ENCODE measurements around the gene ZNF396.
A peak's percentile ranks its signal among the peaks of the same experiment; 100 is the strongest.

Gene ZNF396

DNA sequence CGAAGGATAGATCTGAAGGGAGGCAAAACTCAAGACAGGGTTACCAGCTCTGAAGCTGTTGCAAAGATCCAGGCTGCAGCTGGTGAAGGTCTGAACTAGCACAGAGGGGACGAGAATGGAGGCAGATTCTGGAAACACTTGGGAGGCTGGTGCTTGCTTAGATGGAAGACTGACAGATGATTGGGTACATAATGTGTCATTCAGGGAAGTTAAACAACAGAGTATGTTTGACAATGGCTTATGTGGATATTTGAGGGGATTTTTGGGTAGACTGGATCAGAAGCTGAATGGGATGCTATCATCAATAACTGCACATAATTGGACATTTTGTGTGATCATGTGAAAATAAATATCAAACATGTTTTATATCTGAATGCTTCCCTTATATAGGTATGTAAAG lies 2.3 kb upstream of the ZNF396 start:
- no peak for DNase-seq

DNA sequence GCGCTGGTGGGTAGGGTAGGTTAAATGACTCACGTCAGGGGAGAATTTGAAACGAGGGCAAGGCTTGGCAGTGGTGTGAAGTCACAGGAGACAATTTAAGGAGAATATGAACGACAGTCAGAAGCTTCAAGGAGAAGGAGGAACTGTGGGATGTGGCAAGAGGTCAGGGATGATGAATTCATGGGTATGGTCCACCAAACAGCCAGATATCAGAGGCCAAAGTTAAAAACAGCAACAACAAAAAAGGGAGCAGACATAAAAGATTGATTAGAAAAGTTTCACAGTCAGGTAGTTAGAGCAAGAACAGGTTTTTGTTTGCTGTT lies 1.4 kb upstream of the ZNF396 start:
- no peak for DNase-seq

DNA sequence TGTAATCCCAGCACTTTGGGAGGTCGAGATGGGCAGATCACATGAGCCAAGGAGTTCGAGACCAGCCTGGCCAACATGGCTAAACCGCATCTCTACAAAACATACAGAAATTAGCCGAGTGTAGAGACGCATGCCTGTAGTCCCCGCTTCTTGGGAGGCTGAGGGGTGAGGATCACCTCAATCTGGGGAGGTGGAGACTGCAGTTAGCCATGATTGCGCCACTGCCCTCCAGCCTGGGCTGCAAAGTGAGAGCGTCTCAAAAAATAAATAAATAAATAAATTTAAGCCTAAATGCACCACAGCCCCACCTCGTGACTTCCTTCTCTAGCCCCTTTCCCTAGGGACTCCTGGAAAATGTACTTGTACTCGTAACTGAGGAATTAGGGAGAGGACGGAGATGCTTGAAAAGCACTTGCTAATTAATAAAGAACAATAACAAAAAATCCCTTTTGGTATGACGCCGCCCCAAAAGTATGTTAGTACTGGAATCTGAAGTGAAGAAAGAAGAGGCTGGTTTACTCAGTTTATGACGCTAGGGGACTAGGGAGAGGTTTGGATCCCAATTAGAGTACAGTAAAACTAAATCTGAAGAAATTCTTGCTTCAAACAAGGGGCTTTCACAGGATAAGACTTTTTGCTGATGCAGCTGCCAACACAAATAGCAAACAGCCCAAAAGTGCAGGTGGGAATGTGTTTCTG lies 887 bp upstream of the ZNF396 start:
- no peak for DNase-seq

DNA sequence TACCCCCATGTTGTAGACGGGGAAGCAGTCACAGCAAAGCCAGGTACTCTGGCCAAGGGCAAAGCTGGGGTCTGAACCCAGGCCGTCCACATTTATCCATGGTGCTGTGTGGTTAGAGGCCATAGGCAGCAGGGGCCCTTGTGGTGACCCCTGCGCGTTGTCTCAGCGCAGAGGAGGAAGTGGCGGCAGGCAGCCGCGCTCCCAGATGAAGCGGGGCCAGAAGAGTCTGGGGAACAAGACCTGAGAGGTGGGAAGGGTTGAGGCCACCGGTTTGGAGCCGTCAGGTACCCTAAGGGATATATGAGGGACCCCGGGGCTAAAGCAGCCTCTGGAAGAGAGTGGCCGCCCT lies 770 bp downstream of the ZNF396 start:
- DNase-seq = peak in 1 of 2 donors; percentile 20

DNA sequence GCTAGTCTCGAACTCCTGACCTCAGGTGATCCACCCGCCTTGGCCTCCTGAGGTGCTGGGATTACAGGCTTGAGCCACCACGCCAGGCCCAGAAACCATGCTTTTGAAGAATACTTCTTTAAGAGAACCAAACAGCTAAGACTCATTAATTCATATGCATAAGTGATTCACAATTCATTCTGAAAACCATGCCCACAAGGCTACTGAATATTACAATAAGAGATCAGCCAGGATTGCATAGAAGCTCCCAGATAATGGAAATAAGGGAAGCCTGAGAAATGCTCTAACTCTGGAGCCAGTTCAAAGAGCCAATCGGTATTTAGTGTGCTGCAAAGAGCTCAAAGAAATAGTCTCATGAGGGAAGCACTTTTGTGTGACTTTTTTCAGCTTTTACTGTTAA lies 2.4 kb downstream of the ZNF396 start:
- no peak for DNase-seq

DNA sequence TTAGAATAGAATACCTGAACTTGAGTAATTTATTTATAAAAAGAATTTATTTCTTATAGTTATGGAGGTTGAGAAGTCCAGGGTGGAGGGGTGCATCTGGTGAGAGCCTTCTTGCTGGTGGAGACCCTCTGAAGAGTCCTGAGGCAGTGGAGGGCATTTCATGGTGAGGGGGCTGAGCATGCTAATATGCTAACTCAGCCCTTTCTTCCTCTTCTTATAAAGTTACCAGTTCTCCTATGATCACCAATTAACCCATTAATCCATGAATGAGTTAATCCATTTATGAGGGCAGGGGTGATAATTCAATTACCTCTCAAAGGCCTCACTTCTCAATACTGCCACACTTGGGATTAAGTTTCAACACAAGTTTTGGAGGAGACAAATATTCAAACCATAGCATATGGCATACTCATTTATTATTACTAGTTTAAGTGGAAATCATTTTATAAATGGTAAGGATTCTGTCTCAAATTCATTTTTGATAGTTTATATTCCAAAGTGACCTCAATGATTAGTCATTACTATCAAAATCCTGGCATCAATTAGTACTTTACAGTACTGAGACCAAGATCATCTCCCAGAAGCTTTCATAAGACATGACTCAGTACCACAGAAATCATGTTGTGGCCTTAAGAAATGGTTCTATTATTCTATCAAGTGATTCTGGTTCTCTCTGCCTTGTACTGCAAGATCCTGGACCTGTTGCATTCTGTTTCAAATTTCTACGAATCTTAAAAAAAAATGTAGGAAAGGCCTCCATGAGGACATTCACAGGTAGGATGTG lies 5.5 kb downstream of the ZNF396 start:
- DNase-seq = no peak

DNA sequence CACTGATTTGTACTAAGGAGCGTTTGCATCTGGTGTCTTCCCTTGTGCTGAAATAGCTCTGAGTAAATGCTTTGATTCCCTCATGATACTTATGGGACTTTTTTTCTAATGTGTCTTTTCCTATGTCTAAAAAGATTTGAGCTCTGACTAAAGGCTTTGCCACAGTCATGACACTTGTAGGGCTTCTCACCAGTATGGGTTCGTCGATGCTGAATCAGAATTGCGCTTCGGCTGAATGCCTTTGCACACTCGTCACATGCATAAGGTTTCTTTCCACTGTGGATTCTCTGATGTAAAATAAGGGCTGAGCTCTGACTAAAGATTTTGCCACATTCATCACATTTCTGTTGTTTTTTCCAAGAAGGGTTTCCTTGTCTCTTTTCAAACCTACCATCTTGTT lies 8.0 kb downstream of the ZNF396 start:
- DNase-seq = no peak

DNA sequence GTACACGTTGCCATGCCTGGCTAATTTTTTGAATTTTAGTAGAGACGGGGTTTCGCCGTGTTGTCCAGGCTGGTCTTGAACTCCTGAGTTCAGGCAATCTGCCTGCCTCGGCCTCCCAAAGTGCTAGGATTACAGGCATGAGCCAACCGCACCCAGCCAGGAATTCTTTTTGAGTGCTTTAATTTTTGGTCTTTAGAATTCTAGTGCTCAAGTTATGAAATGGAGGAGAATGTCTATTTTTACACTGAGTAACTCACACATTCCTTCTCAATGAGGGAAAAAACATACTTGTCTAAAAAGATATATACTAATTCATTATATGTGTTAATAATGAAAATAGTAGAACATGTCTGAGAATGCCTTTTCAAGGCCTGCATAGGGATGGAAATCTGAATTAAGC lies 8.5 kb downstream of the ZNF396 start:
- DNase-seq = no peak

DNA sequence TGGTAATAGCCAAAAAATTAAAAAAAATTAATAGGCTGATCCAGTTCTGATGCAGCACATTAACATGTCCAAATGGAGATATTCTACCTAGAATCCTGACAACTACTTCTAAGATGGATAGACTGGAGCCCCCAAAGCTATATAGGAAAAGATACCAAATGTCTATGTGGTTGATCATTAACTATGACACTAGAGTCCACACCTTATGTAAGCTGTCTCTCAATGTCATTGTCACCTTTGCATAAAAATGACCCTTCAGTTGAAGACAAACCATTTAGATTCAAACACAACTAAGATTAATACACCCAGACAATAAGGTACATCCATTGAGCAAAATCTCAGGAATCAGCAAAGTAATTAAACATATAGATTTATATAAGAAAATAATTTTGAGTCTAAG lies 14.6 kb downstream of the ZNF396 start:
- DNase-seq = no peak

DNA sequence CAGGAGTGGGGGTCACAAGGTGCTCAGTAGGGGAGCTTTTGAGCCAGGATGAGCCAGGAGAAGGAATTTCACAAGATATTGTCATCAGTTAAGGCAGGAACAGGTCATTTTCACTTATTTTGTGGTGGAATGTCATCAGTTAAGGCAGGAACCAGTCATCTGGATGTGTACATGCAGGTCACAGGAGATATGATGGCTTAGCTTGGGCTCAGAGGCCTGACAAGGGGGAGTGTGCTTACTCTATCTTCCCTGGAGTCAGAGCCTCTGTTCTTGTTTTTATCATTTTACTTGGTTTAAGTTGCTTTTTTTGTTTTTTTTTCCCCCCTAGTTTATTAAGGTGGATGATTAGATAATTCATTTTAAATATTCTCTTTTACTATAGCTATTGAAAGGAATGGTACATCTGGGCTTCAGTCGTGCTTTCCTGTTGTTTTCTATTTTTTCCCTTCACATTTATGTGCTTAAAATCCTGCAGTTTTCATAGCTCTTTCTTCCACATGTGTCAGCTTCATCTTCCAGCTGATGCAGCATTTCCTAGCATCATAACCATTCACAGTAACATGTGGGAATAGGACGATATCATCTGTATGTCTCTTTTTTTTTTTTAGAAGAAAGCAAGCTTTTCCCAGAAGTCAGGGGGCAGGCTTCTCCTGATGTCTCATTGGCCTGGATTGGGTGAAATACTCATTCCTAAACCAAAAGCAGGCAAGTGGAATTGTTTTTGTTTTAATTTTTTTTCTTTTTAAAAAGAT lies 15.4 kb downstream of the ZNF396 start:
- DNase-seq = no peak

DNA sequence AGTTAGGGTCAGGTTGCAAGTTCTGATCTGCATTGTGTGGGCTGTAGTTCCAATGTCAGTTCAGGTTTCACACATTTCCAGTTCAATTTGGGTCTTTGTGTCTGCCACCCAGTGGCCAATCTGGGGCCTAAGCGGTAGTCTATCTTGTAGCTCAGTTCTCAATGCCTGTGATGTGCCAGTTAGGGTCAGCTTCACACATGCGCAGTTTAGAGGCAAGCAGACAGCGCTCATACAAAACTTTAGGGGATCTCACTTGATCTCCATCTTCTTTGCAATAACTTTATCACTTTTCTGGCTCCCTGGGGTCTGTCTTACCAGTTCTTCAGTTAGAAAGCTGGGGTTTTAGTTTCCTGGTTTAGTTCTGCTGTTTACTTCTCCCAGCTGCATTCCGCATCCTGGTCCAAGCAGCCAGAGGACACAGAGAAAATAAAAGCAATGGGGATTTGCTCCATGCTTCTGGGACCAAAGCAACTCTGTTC lies 22.0 kb downstream of the ZNF396 start:
- DNase-seq = peak; percentile 46 to 58

DNA sequence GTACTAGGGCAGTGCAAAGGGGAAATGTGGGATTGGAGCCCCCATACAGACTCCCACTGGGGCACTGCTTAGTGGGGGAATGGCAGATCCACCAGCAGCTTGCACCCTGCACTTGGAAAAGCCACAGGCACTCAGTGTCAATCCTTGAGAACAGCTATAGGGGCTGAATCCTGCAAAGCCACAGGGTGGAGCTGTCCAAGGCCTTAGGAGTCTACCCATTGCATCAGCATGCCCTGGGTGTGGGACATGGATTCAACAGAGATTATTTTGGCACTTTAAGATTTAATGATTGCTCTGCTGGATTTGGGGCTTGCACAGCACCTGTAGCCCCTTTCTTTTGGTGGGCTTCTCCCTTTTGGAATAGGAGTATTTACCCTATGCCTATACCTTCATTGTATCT lies 24.4 kb downstream of the ZNF396 start:
- DNase-seq = no peak

DNA sequence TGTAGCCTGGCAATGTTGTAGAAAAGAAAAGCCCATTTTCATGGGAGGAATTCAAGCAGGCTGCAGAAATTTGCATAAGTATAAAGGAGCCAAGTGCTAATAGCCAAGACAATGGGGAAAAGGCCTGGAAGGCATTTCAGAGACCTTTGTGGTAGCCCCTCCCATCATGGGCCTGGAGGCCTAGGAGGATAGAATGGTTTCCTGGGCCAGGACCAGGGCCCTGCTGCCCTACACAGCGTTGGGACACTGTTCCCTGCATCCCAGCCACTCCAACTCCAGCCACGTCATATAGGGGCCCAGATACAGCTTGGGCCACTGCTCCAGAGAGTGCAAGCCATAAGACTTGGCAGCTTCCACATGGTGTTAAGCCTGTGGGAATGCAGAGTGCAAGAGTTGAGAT lies 24.9 kb downstream of the ZNF396 start:
- no peak for DNase-seq

DNA sequence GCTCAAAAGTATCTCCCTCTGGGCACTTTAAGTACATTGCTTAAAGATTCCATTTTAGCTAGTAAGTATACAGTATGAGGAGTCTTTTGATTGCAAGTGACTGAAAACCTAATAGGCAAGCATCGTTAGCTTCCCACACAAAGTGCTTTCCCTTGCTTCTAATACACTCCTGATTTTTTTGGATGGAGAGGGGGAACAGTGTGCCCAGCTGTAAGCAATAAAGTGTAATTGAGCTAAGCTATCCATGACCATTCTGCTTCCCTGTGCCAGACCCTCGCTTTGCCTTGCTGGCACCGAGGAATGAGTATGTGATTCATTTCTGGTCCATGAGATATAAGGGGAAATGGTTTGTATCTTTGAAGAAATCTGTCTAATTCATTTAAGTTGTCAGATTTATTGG lies 29.1 kb downstream of the ZNF396 start:
- no peak for DNase-seq

DNA sequence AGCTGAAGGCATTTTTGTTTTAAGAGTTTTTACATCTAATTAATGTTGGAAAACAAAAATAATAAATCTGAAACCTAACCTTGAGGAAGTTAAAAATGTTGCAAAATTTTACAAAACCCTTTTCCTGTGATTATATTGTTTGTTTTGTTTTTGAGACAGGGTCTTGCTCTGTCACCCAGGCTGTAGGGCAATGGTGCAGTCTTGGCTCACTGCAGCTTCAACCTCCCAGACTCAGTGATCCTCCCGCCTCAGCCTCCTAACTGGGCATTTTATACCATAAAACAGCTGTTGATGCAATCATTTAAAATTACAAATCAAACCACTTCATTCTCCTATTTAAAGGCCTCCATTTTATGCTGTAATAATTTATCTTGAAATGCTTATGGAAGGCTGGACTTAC lies 31.2 kb downstream of the ZNF396 start:
- no peak for DNase-seq

DNA sequence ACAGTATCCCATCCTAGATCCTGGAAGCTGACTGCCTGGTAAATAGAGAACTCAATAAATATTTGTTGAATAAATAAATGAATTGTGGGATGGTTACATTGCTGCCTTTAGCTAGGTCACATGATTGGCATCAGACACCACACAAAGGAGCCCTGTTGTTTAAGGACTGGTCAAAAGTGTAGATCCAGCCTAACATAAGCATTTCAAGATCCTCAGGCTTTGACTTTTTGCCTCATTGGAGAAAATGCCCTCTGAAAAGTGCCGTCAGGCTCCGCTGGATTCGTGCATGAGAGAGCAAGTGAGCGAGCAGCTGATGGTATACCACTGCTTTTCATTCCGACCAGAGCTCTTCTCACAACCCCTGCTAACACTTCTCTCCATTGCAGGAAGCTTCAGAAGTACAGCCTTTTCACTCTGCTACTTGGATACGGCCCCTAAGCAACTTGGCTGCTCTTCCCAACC lies 31.6 kb downstream of the ZNF396 start:
- DNase-seq = no peak

DNA sequence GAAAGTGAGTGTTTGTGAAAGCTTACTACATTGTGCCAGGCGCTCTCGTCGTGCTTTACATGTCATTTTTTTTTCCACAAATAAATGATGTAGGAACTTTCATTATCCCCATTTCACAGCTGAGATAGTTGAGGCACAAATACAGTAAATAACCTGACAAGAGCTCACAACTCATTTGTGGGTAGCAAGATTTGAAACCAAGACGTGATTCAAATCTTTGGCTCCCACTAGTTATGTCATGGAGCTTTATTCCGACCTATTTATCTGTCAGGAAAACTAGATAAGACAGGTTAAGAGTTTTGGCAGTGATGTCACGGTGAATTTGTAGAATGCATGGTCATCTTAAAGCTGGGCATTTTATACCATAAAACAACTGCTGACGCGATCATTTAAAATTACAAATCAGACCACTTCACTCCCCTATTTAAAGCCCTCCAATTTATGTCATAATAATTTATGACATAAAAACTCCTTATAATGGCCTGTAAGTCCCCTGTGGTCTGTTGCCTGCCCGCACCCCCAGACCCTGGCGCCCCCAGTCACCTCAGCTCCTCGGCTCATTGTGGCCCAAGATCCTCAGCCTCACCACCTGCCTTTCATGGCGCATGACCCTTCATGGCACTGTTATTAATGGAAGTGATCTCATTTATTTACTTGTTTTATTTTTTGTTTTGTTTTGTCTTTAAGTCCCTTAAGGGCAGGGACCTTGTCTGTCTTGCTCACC lies 32.2 kb downstream of the ZNF396 start:
- DNase-seq = no peak

DNA sequence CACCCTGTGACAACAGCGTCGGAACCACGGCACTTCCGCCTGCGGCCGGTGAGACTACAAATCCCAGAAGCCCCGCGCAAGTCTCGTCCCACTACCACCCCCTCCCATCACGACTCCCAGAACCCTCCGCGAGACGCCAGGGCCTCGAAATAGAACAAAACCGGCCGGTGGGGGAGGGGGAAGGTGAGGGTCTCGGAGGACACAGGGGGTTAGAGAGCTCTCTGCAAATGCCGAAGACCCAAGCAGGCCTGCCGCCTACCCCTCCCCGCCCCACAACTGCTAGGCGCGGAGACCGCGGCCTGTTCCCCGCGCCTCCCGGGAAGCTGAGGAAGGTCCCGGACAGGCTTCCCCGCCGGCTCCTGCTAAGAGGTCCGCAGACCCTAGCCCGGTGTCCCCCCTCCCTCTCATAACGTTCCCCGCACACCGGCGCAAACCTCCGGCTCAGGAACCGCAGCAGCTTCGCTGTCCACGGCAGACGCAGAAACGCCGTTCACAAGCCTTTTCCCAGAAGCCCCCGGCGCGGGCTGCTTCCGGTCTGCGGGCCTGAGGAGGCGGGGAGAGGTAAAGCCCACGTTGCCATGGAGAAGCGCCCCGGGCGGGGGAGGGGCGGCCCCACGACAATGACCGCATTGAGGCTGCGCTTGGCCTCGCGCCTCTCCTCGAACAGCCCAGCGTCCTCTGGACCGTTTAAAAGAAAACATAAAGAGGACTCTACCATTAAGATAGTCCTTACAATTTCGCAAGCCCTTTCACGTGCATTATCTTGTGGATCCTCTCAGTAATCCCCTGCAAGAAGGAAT lies 33.0 kb downstream of the ZNF396 start, which contains the start of gene ZNF24:
TSS of gene ZNF24 (minus strand) at position 485 of the 800 bp plus-strand sequence. CDS start 3,770 bp downstream, outside the sequence.
- DNase-seq = peak; percentile 94 to 95

DNA sequence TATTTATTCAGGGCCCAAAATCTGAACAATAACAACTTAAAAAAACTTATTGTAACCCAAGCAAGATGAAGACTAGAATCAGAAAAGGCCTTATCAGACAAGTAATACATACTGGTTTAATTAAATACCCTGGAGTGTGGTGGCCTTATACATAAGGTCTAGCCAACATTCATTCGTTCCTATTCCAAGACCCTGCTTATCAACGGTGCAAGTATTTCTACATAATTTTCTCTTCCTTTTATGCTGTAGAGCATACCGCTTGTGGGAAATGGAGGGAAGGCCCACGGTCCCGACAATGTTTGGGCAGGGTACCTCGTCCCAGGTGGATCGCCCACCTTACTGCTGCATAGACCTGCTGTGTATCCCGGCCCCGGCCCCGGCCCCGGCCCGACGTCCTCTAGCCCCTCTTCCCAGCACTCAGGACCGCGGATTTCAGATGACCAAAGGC lies 33.6 kb downstream of the ZNF396 start:
- no peak for DNase-seq

DNA sequence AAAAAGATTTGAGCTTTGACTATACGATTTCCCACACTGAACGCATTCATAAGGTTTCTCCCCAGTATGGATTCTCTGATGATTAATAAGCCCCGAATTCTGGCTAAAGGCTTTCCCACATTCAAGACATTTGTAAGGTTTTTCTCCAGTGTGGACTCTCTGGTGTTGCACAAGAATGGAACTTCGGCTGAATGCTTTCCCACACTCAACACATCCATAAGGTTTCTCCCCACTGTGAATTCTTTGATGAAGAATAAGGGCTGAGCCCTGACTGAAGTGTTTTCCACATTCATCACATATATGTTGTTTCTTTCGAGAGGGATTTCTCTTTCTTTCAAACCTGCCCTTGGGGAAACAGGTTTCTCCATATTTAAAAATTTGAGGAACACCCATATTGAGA lies 39.9 kb downstream of the ZNF396 start:
- DNase-seq = no peak

DNA sequence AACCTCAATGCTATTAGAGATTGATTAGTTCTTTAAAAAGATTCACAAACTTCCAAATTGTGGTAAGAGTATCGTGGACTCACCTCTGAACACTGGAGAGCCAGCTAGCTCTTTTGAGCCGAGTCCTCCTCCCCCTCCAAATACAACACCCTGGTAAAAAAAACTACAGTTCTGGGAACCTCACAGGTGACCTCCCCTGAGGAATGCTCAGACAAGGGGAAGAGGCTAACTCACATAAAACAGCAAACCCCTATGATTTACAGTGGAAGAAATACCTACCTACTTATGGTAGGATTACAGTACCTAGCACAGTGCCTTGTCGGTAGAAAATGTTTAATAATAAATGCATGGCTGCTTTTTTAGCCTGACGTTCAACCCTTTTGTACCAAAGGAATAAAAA lies 41.3 kb downstream of the ZNF396 start:
- DNase-seq = no peak

DNA sequence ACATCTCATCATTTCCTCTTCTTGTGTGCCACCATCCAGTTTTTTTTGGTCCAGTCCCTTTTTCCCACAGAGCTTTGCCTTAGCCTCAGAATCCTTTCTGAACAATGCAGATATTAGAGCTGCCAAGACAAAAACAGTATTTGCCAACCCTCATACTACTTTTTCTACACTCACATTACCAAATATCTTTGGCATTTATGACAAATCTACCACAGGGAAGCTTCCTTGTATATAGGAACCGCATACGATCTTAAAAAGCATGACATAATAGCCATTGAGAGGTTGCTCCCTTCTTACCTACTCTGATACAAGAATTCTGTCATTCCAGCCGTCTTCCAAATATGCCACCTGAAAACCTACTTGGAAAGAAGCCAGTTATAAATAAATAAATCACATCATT lies 42.3 kb downstream of the ZNF396 start:
- DNase-seq = no peak

Data from stimulated activated CD4-positive, alpha-beta T cell treated with anti-CD3 and anti-CD28 coated beads, Interleukin-2, amount 100 ng/mL, for 24 hours (primary cell).